Measurements from ENCODE around the gene LIN7A. TPM values are rescaled to one million over a fixed set of nuclear protein-coding genes. Genes with fewer than 3 reads are reported as not detected.

Gene LIN7A
- polyA plus RNA-seq, 1 experiment = 10.4 TPM

- CTCF ChIA-PET = no interaction called here
- DNase-seq (ENCODE audit: low read depth, low spot score) = no peak
- Histone ChIP-seq H3K9me3 (ENCODE audit: control insufficient read depth, insufficient read depth, low read length) (peaks cover 4% of the 10 kb centered on the region; the same call in 1 of the 2 replicates), H3K27ac (ENCODE audit: low read depth, low read length) (no peak overlapping the region), H3K27me3 (ENCODE audit: control insufficient read depth, insufficient read depth, low read length) (no peaks in the 10 kb centered on the region), H3K4me3 (ENCODE audit: low read depth, low read length) (no peak overlapping the region)
- no peak for TF ChIP-seq CTCF (IDR thresholded peaks at IDR 0.05; ENCODE audit: low read depth, low read length)
- POLR2A ChIA-PET = no interaction called here
Measured at GRCh38 chr12:80781313-80781712, 156.4 kb downstream of the LIN7A start.

- H3K9me3 ChIP-seq (ENCODE audit: control insufficient read depth, insufficient read depth, low read length) = peaks cover 4% of the 10 kb centered on the region; the same call in 1 of the 2 replicates
- no peak overlapping the region for H3K4me3 ChIP-seq (ENCODE audit: low read depth, low read length)
- no peak overlapping the region for H3K27ac ChIP-seq (ENCODE audit: low read depth, low read length)
- ChIA-PET CTCF (no interaction called here), POLR2A (no interaction called here)
- no peak for TF ChIP-seq CTCF (IDR thresholded peaks at IDR 0.05; ENCODE audit: low read depth, low read length)
- H3K27me3 ChIP-seq (ENCODE audit: control insufficient read depth, insufficient read depth, low read length) = no peaks in the 10 kb centered on the region
- no peak for DNase-seq (ENCODE audit: low read depth, low spot score)
Measured at GRCh38 chr12:80780746-80781145, 157.0 kb downstream of the LIN7A start.

GRCh38 chr12:80778005-80778541, 159.7 kb downstream of the LIN7A start:
- TF ChIP-seq CTCF (IDR thresholded peaks at IDR 0.05; ENCODE audit: low read depth, low read length) = no peak
- Histone ChIP-seq H3K4me3 (ENCODE audit: low read depth, low read length) (no peak overlapping the region), H3K27me3 (ENCODE audit: control insufficient read depth, insufficient read depth, low read length) (no peaks in the 10 kb centered on the region), H3K9me3 (ENCODE audit: control insufficient read depth, insufficient read depth, low read length) (peaks cover 8% of the 10 kb centered on the region; the same call in 1 of the 2 replicates), H3K27ac (ENCODE audit: low read depth, low read length) (peak overlapping the region; percentile 87)
- DNase-seq (ENCODE audit: low read depth, low spot score) = peak; percentile 82
- POLR2A ChIA-PET = no interaction called here
- CTCF ChIA-PET = interaction anchor here (0.6 to 2.0 kb wide), 5 partner anchors 15 to 583 kb away, joined by 3 to 7 read pairs (median 3); no protein-coding TSS in a partner anchor

- POLR2A ChIA-PET = no interaction called here
- Histone ChIP-seq H3K27me3 (ENCODE audit: control insufficient read depth, insufficient read depth, low read length) (no peaks in the 10 kb centered on the region), H3K4me3 (ENCODE audit: low read depth, low read length) (no peak overlapping the region), H3K27ac (ENCODE audit: low read depth, low read length) (peak overlapping the region; percentile 87), H3K9me3 (ENCODE audit: control insufficient read depth, insufficient read depth, low read length) (peaks cover 8% of the 10 kb centered on the region; the same call in 1 of the 2 replicates)
- TF ChIP-seq CTCF (IDR thresholded peaks at IDR 0.05; ENCODE audit: low read depth, low read length) = no peak
- no peak for DNase-seq (ENCODE audit: low read depth, low spot score)
- CTCF ChIA-PET = interaction anchor here (2.0 kb wide), 1 partner anchor 582 kb away, joined by 7 read pairs; no protein-coding TSS in a partner anchor
Measured at GRCh38 chr12:80777587-80777986, 160.1 kb downstream of the LIN7A start.

DNA sequence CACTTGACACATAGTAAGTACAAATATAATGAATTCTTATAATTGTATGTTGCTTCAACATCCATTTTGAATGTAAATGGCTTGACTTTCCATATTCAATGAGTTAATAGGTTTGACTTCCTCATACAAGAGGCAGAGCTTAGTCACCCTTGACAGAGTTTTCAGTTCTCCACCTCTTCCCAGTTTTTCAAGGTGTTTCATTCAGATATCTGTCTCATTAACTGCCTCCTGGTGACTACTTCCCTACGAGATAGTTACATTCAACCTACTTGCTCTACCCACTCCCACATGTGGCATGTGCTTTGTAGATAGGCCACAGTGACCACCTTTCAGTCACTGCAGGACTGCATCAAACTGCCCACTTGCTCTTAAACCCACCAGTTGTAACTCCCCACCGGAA, 161.0 kb downstream of the LIN7A start:
- no peak overlapping the region for H3K4me3 ChIP-seq (ENCODE audit: low read depth, low read length)
- H3K27me3 ChIP-seq (ENCODE audit: control insufficient read depth, insufficient read depth, low read length) = no peaks in the 10 kb centered on the region
- TF ChIP-seq CTCF (IDR thresholded peaks at IDR 0.05; ENCODE audit: low read depth, low read length) = no peak
- no peak overlapping the region for H3K27ac ChIP-seq (ENCODE audit: low read depth, low read length)
- ChIA-PET CTCF (interaction anchor here (1.6 kb wide), 1 partner anchor 13 kb away, joined by 3 read pairs; no protein-coding TSS in a partner anchor), POLR2A (no interaction called here)
- DNase-seq (ENCODE audit: low read depth, low spot score) = no peak
- H3K9me3 ChIP-seq (ENCODE audit: control insufficient read depth, insufficient read depth, low read length) = peaks cover 8% of the 10 kb centered on the region; the same call in 1 of the 2 replicates
